HG03159 (cell line): ENCODE measurements around the gene HADHB.
"Not testable (repeated sequence)": the region's sequence is repeated elsewhere in the genome, so short reads cannot be mapped to it uniquely, and the experiment has no call there.

Experiments
- ATAC-seq: cut with Tn5 transposase; IDR thresholded peaks from one replicate; pipeline ENCODE4 v1.9.1; 2021; ENCODE audit warnings: mild to moderate bottlenecking, moderate library complexity; ENCODE audit not compliant: unreplicated experiment

The HADHB gene

GRCh38 chr2:26325851-26326250 lies 81.1 kb downstream of the HADHB start:
- no peak for ATAC-seq

GRCh38 chr2:26326514-26326913 lies 81.8 kb downstream of the HADHB start:
- ATAC-seq: no peak

GRCh38 chr2:26327291-26328272 lies 82.8 kb downstream of the HADHB start:
- ATAC-seq: no peak

- not testable (repeated sequence) for ATAC-seq
Observed at GRCh38 chr2:26329083-26329482, 84.3 kb downstream of the HADHB start.

- ATAC-seq: peak; percentile 77
Observed at GRCh38 chr2:26330114-26330549, 85.4 kb downstream of the HADHB start.

GRCh38 chr2:26330604-26331003 lies 85.9 kb downstream of the HADHB start:
- ATAC-seq: no peak

- not testable (repeated sequence) for ATAC-seq
Observed at GRCh38 chr2:26331321-26331720, 86.6 kb downstream of the HADHB start.

GRCh38 chr2:26333293-26333692 lies 88.6 kb downstream of the HADHB start:
- ATAC-seq: no peak

GRCh38 chr2:26335231-26335630 lies 90.5 kb downstream of the HADHB start:
- ATAC-seq: no peak

- no peak for ATAC-seq
Observed at GRCh38 chr2:26336719-26337118, 92.0 kb downstream of the HADHB start.

GRCh38 chr2:26337298-26337697 lies 92.6 kb downstream of the HADHB start:
- no peak for ATAC-seq
